H1 (cell line): ENCODE results near the gene KCNK2. TPM values are rescaled to one million over a fixed set of nuclear protein-coding genes. Genes with fewer than 3 reads are reported as not detected.

Source experiments
- CTCF ChIA-PET: fragments of 300-600 bp; sonication (Branson Sonifier 250); formaldehyde crosslinking; loops from one replicate; lab custom pipeline; 2021; ENCODE audit not compliant: partially characterized antibody; lab: Charles Lee
- POLR2A ChIA-PET: fragments of 300-600 bp; sonication (Branson Sonifier 250); formaldehyde crosslinking; loops from one replicate; lab custom pipeline; 2021; ENCODE audit warnings: inconsistent platforms; ENCODE audit not compliant: partially characterized antibody; lab: Charles Lee
- DNase-seq, 2 experiments: peaks; one replicate each; pipeline versions ENCODE4 v3.0.0 to v3.0.0-alpha.2; 2010 to 2022; ENCODE audit warnings: low spot score in 2 of 2, low read depth in 1 of 2, mixed read lengths in 1 of 2
- FAIRE-seq: peaks from 2 replicates; lab custom pipeline; 2011; peaks lifted over from hg19 to GRCh38; lab: Jason Lieb, UNC
- H2AFZ ChIP-seq: 2 replicates; pipeline ENCODE4 v1.8.1; 2012; ENCODE audit warnings: low read length, inconsistent platforms
- H2AK5ac ChIP-seq: 2 replicates; pipeline ENCODE4 v1.6.1; 2013; ENCODE audit warnings: low read depth, low read length
- H2BK120ac ChIP-seq: replicated peaks from 2 replicates; pipeline ENCODE3; 2013; ENCODE audit warnings: low read depth, low read length, inconsistent platforms
- H2BK12ac ChIP-seq: 2 replicates; pipeline ENCODE4 v1.6.1; 2013; ENCODE audit warnings: low read depth, low read length
- H2BK15ac ChIP-seq: 2 replicates; pipeline ENCODE4 v1.6.1; 2013; ENCODE audit warnings: low read length
- H2BK20ac ChIP-seq: 2 replicates; pipeline ENCODE4 v1.6.1; 2013; ENCODE audit warnings: low read length
- H2BK5ac ChIP-seq: 2 replicates; pipeline ENCODE4 v1.6.1; 2013; ENCODE audit warnings: low read depth, low read length
- H3K14ac ChIP-seq: 2 replicates; pipeline ENCODE4 v1.6.1; 2013; ENCODE audit warnings: inconsistent platforms; ENCODE audit not compliant: insufficient read length
- H3K18ac ChIP-seq: 2 replicates; pipeline ENCODE4 v1.6.1; 2013; ENCODE audit warnings: low read length; ENCODE audit errors: extremely low read depth
- H3K23ac ChIP-seq: 2 replicates; pipeline ENCODE4 v1.6.1; 2013; ENCODE audit warnings: inconsistent platforms; ENCODE audit not compliant: insufficient read length
- H3K23me2 ChIP-seq: 2 replicates; pipeline ENCODE4 v1.6.1; 2013; ENCODE audit warnings: low read depth, low read length
- H3K27ac ChIP-seq: 2 replicates; pipeline ENCODE4 v1.6.1; 2011; ENCODE audit warnings: low read depth, low read length, inconsistent platforms
- H3K27me3 ChIP-seq, 4 experiments: replicated peaks in 1 of 4; 1 replicate in 1 of 4; 2 replicates in 3 of 4; pipeline versions ENCODE4 v1.6.1 to v1.8.1; 2011 to 2013; ENCODE audit warnings: low read length in 3 of 4, mild to moderate bottlenecking in 3 of 4, inconsistent platforms in 2 of 4, mixed read lengths in 2 of 4, moderate library complexity in 1 of 4; ENCODE audit not compliant: control insufficient read depth in 3 of 4, insufficient read depth in 3 of 4; ENCODE audit errors: extremely low read depth in 1 of 4
- H3K36me3 ChIP-seq, 4 experiments: 2 replicates each; pipeline versions ENCODE4 v1.6.1 to v1.8.1; 2011 to 2013; ENCODE audit warnings: mild to moderate bottlenecking in 4 of 4, low read length in 3 of 4, moderate library complexity in 2 of 4, control low read depth in 1 of 4, inconsistent platforms in 1 of 4; ENCODE audit not compliant: insufficient read depth in 4 of 4, control insufficient read depth in 2 of 4
- H3K4ac ChIP-seq: replicated peaks from 2 replicates; pipeline ENCODE3; 2013; ENCODE audit warnings: low read length, low read depth, mixed read lengths, inconsistent platforms; ENCODE audit not compliant: insufficient read length
- H3K4me1 ChIP-seq, 4 experiments: replicated peaks in 1 of 4; 1 replicate in 1 of 4; 2 replicates in 3 of 4; pipeline versions ENCODE4 v1.6.1 to v1.8.1; 2011 to 2013; ENCODE audit warnings: low read length in 3 of 4, inconsistent platforms in 2 of 4, mixed read lengths in 1 of 4; ENCODE audit not compliant: insufficient read depth in 4 of 4, control insufficient read depth in 3 of 4
- H3K4me2 ChIP-seq, 2 experiments: 2 replicates each; pipeline versions ENCODE4 v1.6.1 to v1.8.1; 2011 to 2013; ENCODE audit warnings: low read depth in 2 of 2, low read length in 2 of 2, control low read depth in 1 of 2, inconsistent platforms in 1 of 2, mild to moderate bottlenecking in 1 of 2; ENCODE audit not compliant: insufficient read depth in 1 of 2
- H3K4me3 ChIP-seq, 4 experiments: fragments of 200-600, 300-600 bp in 1 of 4; sonication (generic), shearing (Covaris generic), sonication (Bioruptor Twin) in 1 of 4; 2 replicates each; pipeline versions ENCODE4 v1.5.1 to v1.8.1; 2011 to 2016; ENCODE audit warnings: low read length in 4 of 4, low read depth in 3 of 4, control low read depth in 2 of 4, inconsistent platforms in 2 of 4, mild to moderate bottlenecking in 2 of 4, mixed read lengths in 1 of 4, moderate library complexity in 1 of 4; ENCODE audit not compliant: insufficient read depth in 2 of 4; ENCODE audit errors: extremely low read depth in 1 of 4
- H3K56ac ChIP-seq: replicated peaks from 2 replicates; pipeline ENCODE3; 2013; ENCODE audit warnings: low read depth, mild to moderate bottlenecking, mixed read lengths, low read length, inconsistent platforms; ENCODE audit not compliant: insufficient read length
- H3K79me1 ChIP-seq: 2 replicates; pipeline ENCODE4 v1.6.1; 2013; ENCODE audit warnings: low read depth, low read length, control low read depth
- H3K79me2 ChIP-seq, 2 experiments: 2 replicates each; pipeline versions ENCODE4 v1.6.1 to v1.8.1; 2012 to 2013; ENCODE audit warnings: low read length in 2 of 2, mild to moderate bottlenecking in 2 of 2, inconsistent platforms in 1 of 2; ENCODE audit not compliant: insufficient read depth in 2 of 2, control insufficient read depth in 1 of 2
- H3K9ac ChIP-seq, 4 experiments: replicated peaks in 1 of 4; 1 replicate in 1 of 4; 2 replicates in 3 of 4; pipeline versions ENCODE4 v1.6.1 to v1.8.1; 2011 to 2013; ENCODE audit warnings: low read depth in 3 of 4, low read length in 3 of 4, control low read depth in 2 of 4, mild to moderate bottlenecking in 2 of 4, moderate library complexity in 2 of 4, inconsistent platforms in 1 of 4; ENCODE audit errors: extremely low read depth in 1 of 4
- H3K9me3 ChIP-seq, 2 experiments: 2 replicates each; pipeline versions ENCODE4 v1.6.1 to v1.8.1; 2012 to 2013; ENCODE audit warnings: mild to moderate bottlenecking in 2 of 2, moderate library complexity in 2 of 2, control low read depth in 1 of 2, inconsistent platforms in 1 of 2, low read depth in 1 of 2, low read length in 1 of 2, mixed read lengths in 1 of 2; ENCODE audit not compliant: insufficient read depth in 2 of 2
- H4K20me1 ChIP-seq, 2 experiments: replicated peaks in 1 of 2; 2 replicates each; pipeline versions ENCODE3 to v1.8.1; 2011 to 2013; ENCODE audit warnings: inconsistent platforms in 2 of 2, low read length in 2 of 2, mild to moderate bottlenecking in 1 of 2; ENCODE audit not compliant: insufficient read depth in 2 of 2, control insufficient read depth in 1 of 2
- H4K5ac ChIP-seq: 2 replicates; pipeline ENCODE4 v1.6.1; 2013; ENCODE audit warnings: low read length, low read depth, mixed read lengths, inconsistent platforms; ENCODE audit not compliant: insufficient read length
- H4K8ac ChIP-seq: 2 replicates; pipeline ENCODE4 v1.8.0; 2013; ENCODE audit warnings: mild to moderate bottlenecking, moderate library complexity, low read length, inconsistent platforms; ENCODE audit not compliant: insufficient read depth; ENCODE audit errors: extremely low read depth
- H4K91ac ChIP-seq: replicated peaks from 2 replicates; pipeline ENCODE3; 2013; ENCODE audit warnings: low read length, mixed read lengths, inconsistent platforms; ENCODE audit not compliant: insufficient read length
- ATF2 ChIP-seq: IDR thresholded peaks from 2 replicates; pipeline ENCODE4 v1.6.1; 2012; ENCODE audit warnings: low read length, inconsistent platforms
- BRCA1 ChIP-seq: IDR thresholded peaks from 2 replicates; pipeline ENCODE4 v1.6.1; 2012; ENCODE audit warnings: low read depth, low read length, improper control_type of control experiment
- EGR1 ChIP-seq: IDR thresholded peaks from 2 replicates; pipeline ENCODE4 v1.6.1; 2011; ENCODE audit warnings: low read depth, low read length, borderline replicate concordance
- GTF2F1 ChIP-seq: IDR thresholded peaks from 2 replicates; pipeline ENCODE4 v1.6.1; 2012; ENCODE audit warnings: low read depth, low read length, improper control_type of control experiment, borderline replicate concordance
- HDAC2 ChIP-seq, 2 experiments: fragments of 300-600 bp in 1 of 2; sonication (generic) in 1 of 2; IDR thresholded peaks; 2 replicates each; pipeline ENCODE4 v1.6.1; 2011 to 2012; ENCODE audit warnings: low read depth in 2 of 2, low read length in 2 of 2, mild to moderate bottlenecking in 2 of 2, moderate library complexity in 2 of 2, borderline replicate concordance in 1 of 2, inconsistent platforms in 1 of 2
- JUND ChIP-seq: IDR thresholded peaks from 2 replicates; pipeline ENCODE4 v1.6.1; 2011; ENCODE audit warnings: mild to moderate bottlenecking, improper control_type of control experiment, low read length
- MAX ChIP-seq: IDR thresholded peaks from 2 replicates; pipeline ENCODE4 v1.6.1; 2012; ENCODE audit warnings: inconsistent platforms
- SP4 ChIP-seq: IDR thresholded peaks from 2 replicates; pipeline ENCODE4 v1.6.1; 2012; ENCODE audit warnings: low read length, inconsistent platforms
- USF2 ChIP-seq: IDR thresholded peaks from 2 replicates; pipeline ENCODE4 v1.6.1; 2011; ENCODE audit warnings: low read length, improper control_type of control experiment
- WGBS, 2 experiments: shearing (Covaris generic) in 1 of 2; methylation state at CpG; one replicate each; pipeline versions ENCODE4 v1.1.6 to v1.1.7; 2013 to 2015; ENCODE audit warnings: low lambda C conversion rate in 2 of 2, mixed read lengths in 2 of 2, inconsistent platforms in 1 of 2, low coverage in 1 of 2, missing lambda C conversion rate in 1 of 2; ENCODE audit not compliant: insufficient replicate concordance in 2 of 2, insufficient coverage in 1 of 2, insufficient read length in 1 of 2; ENCODE audit errors: extremely low coverage in 1 of 2, missing lambda C conversion rate in 1 of 2; 5-methylcytosine and 5-hydroxymethylcytosine counted together
- polyA plus RNA-seq, 7 experiments: library from polyadenylated mRNA; depleted of rRNA in 3 of 7; stranded (reverse) in 5 of 7; unstranded in 2 of 7; fragments of >200 nt in 5 of 7; fragments of 200-250 nt in 2 of 7; gene quantifications; 1 replicate in 5 of 7; 2 replicates in 1 of 7; 4 replicates in 1 of 7; pipeline versions ENCODE4 v1.2.1 to v1.2.3, GENCODE V29; 2011 to 2013; ENCODE audit warnings: missing spikeins in 2 of 7, mixed read lengths in 2 of 7
- total RNA-seq: library from RNA; stranded (reverse); fragmentation: NEBNext Ultra II Directional; extraction: Animal tissue kit (Norgen Biotek cat#: 25700); gene quantifications from 2 replicates; pipeline ENCODE4 v1.2.1, GENCODE V29; 2021

The KCNK2 gene
- total and polyA plus RNA-seq, 2 of the 8 experiments (the other 6 are each of a cell fraction or from before 2014, with no cell fraction given): 0.59 to 1.2 TPM

GRCh38 chr1:215137985-215138384 lies 55.4 kb downstream of the KCNK2 start:
- ChIA-PET CTCF (interaction anchor here (1.0 kb wide), 1 partner anchor 329 kb away, joined by 4 read pairs; no protein-coding TSS in a partner anchor), POLR2A (no interaction called here)
- Histone ChIP-seq H4K20me1 (no peaks in the 10 kb centered on the region), H3K4me2 (no peak overlapping the region), H3K23ac (no peak overlapping the region), H4K91ac (no peak overlapping the region), H2BK15ac (no peak overlapping the region), H3K4me3 (no peak overlapping the region), H2AK5ac (no peak overlapping the region), H3K14ac (no peak overlapping the region), H2AFZ (no peak overlapping the region), H3K56ac (no peak overlapping the region), H3K4ac (no peak overlapping the region), H2BK120ac (no peak overlapping the region), H2BK12ac (no peak overlapping the region), H3K79me2 (no peaks in the 10 kb centered on the region), H3K4me1 (no peaks in the 10 kb centered on the region), H3K18ac (no peak overlapping the region), H3K27me3 (no peaks in the 10 kb centered on the region), H3K9me3 (no peaks in the 10 kb centered on the region), H3K27ac (no peak overlapping the region), H3K9ac (no peak overlapping the region), H3K23me2 (no peaks in the 10 kb centered on the region), H3K36me3 (no peaks in the 10 kb centered on the region), H3K79me1 (no peaks in the 10 kb centered on the region), H2BK20ac (no peak overlapping the region), H4K5ac (no peak overlapping the region), H2BK5ac (no peak overlapping the region), H4K8ac (no peak overlapping the region)
- FAIRE-seq: no peak
- TF ChIP-seq EGR1 (no peak), GTF2F1 (no peak), BRCA1 (no peak), ATF2 (no peak), USF2 (no peak), JUND (no peak), SP4 (no peak), HDAC2 (IDR thresholded peaks at IDR 0.05; ENCODE audit: borderline replicate concordance in 1 of 2, low read depth in 2 of 2, low read length in 2 of 2) (no peak), MAX (no peak)
- 65% methylated on average over 2 of the region's 2 CpGs; no CpG with 5 or more reads in 1 of the 2 experiments for WGBS, 2 experiments
- DNase-seq: no peak
